SK-N-SH treated with all-trans-retinoic acid at 6 μM for 48 hours (cell line): ENCODE data around the gene NAA20.

Experiments
- ATAC-seq: fragments of 200-7000 bp; cut with Tn5 transposase; 3 replicates; pipeline ENCODE4 v1.9.1; 2020; ENCODE audit warnings: mild to moderate bottlenecking, moderate library complexity
- BACH2 ChIP-seq: fragments of 250-450 bp; sonication (Bioruptor Pico); IDR thresholded peaks from 2 replicates; pipeline ENCODE4 v1.9.0; 2021; ENCODE audit warnings: mild to moderate bottlenecking, borderline replicate concordance
- CREB5 ChIP-seq: fragments of 250-450 bp; sonication (Bioruptor Pico); IDR thresholded peaks from 2 replicates; pipeline ENCODE4 v1.5.1; 2020; ENCODE audit warnings: low read depth, mild to moderate bottlenecking, moderate library complexity
- CSDC2 ChIP-seq: fragments of 250-450 bp; sonication (Bioruptor Pico); IDR thresholded peaks from 2 replicates; pipeline ENCODE4 v1.5.0; 2020; ENCODE audit warnings: mild to moderate bottlenecking, moderate library complexity
- CSRNP3 ChIP-seq: fragments of 250-450 bp; sonication (Bioruptor Pico); IDR thresholded peaks from 2 replicates; pipeline ENCODE4 v1.5.1; 2021; ENCODE audit warnings: mild to moderate bottlenecking, moderate library complexity
- ESRRG ChIP-seq: fragments of 250-450 bp; sonication (Bioruptor Pico); IDR thresholded peaks from 2 replicates; pipeline ENCODE4 v1.6.1; 2021; ENCODE audit warnings: mild to moderate bottlenecking
- GLIS3 ChIP-seq: fragments of 250-450 bp; sonication (Bioruptor Pico); IDR thresholded peaks from 2 replicates; pipeline ENCODE4 v1.5.0; 2020; ENCODE audit warnings: mild to moderate bottlenecking, moderate library complexity
- ISL1 ChIP-seq: fragments of 250-450 bp; sonication (Bioruptor Pico); IDR thresholded peaks from 2 replicates; pipeline ENCODE4 v2.1.2; 2022; ENCODE audit warnings: mild to moderate bottlenecking, moderate library complexity
- OSR1 ChIP-seq: fragments of 250-450 bp; sonication (Bioruptor Pico); IDR thresholded peaks from 2 replicates; pipeline ENCODE4 v1.8.0; 2022; ENCODE audit warnings: moderate library complexity, mild to moderate bottlenecking, inconsistent platforms
- PATZ1 ChIP-seq: fragments of 250-450 bp; sonication (Bioruptor Pico); IDR thresholded peaks from 2 replicates; pipeline ENCODE4 v1.8.0; 2020; ENCODE audit warnings: mild to moderate bottlenecking, moderate library complexity, borderline replicate concordance
- POU6F1 ChIP-seq: fragments of 250-450 bp; sonication (Bioruptor Pico); IDR thresholded peaks from 2 replicates; pipeline ENCODE4 v1.8.0; 2021; ENCODE audit warnings: low read depth, mild to moderate bottlenecking, moderate library complexity, borderline replicate concordance
- PPARA ChIP-seq: fragments of 250-450 bp; sonication (Bioruptor Pico); IDR thresholded peaks from 2 replicates; pipeline ENCODE4 v1.5.0; 2020; ENCODE audit warnings: mild to moderate bottlenecking, borderline replicate concordance
- RARB ChIP-seq: fragments of 250-450 bp; sonication (Bioruptor Pico); IDR thresholded peaks from 2 replicates; pipeline ENCODE4 v1.8.0; 2021; ENCODE audit warnings: mild to moderate bottlenecking, moderate library complexity
- SNAI2 ChIP-seq: fragments of 250-450 bp; sonication (Bioruptor Pico); IDR thresholded peaks from 2 replicates; pipeline ENCODE4 v1.5.0; 2020; ENCODE audit warnings: mild to moderate bottlenecking, moderate library complexity
- TCF4 ChIP-seq: fragments of 250-450 bp; sonication (Bioruptor Pico); IDR thresholded peaks from 2 replicates; pipeline ENCODE4 v1.8.0; 2021; ENCODE audit warnings: mild to moderate bottlenecking, moderate library complexity, borderline replicate concordance
- TOX ChIP-seq: fragments of 250-450 bp; sonication (Bioruptor Pico); IDR thresholded peaks from 2 replicates; pipeline ENCODE4 v1.8.0; 2021; ENCODE audit warnings: mild to moderate bottlenecking, moderate library complexity, borderline replicate concordance
- TSHZ2 ChIP-seq: fragments of 250-450 bp; sonication (Bioruptor Pico); IDR thresholded peaks from 2 replicates; pipeline ENCODE4 v1.5.0; 2020; ENCODE audit warnings: mild to moderate bottlenecking, moderate library complexity
- ZC3H10 ChIP-seq: fragments of 250-450 bp; sonication (Bioruptor Pico); IDR thresholded peaks from 2 replicates; pipeline ENCODE4 v1.5.1; 2021; ENCODE audit warnings: mild to moderate bottlenecking, moderate library complexity
- ZFP30 ChIP-seq: fragments of 450-650 bp; formaldehyde crosslinking; IDR thresholded peaks from 2 replicates; pipeline ENCODE4 v1.5.0; 2022; ENCODE audit warnings: mild to moderate bottlenecking, moderate library complexity
- ZNF70 ChIP-seq: fragments of 450-650 bp; formaldehyde crosslinking; IDR thresholded peaks from 2 replicates; pipeline ENCODE4 v1.5.0; 2020; ENCODE audit warnings: mild to moderate bottlenecking, moderate library complexity
- ZNF8 ChIP-seq: fragments of 450-650 bp; formaldehyde crosslinking; IDR thresholded peaks from 2 replicates; pipeline ENCODE4 v1.5.0; 2020; ENCODE audit warnings: mild to moderate bottlenecking, moderate library complexity

Gene NAA20

GRCh38 chr20:20019123-20019522 lies 2.0 kb downstream of the NAA20 start:
- TF ChIP-seq ZNF8 (no peak), RARB (no peak), ZFP30 (CRISPR knock-in tag) (no peak), TCF4 (CRISPR knock-in tag) (no peak), PATZ1 (CRISPR knock-in tag) (no peak), BACH2 (CRISPR knock-in tag) (no peak), ZNF70 (CRISPR knock-in tag) (no peak), ISL1 (CRISPR knock-in tag) (no peak), OSR1 (CRISPR knock-in tag) (no peak), CSRNP3 (no peak), TSHZ2 (no peak), GLIS3 (no peak), ZC3H10 (CRISPR knock-in tag) (no peak), POU6F1 (CRISPR knock-in tag) (no peak), PPARA (CRISPR knock-in tag) (no peak), ESRRG (CRISPR knock-in tag) (no peak)
- no peak for ATAC-seq

GRCh38 chr20:20020908-20021307 lies 3.7 kb downstream of the NAA20 start:
- no peak for ATAC-seq
- TF ChIP-seq OSR1 (CRISPR knock-in tag) (no peak), ZNF8 (no peak), GLIS3 (no peak), CREB5 (CRISPR knock-in tag) (no peak), RARB (no peak), SNAI2 (CRISPR knock-in tag) (no peak), TCF4 (CRISPR knock-in tag) (no peak), TOX (CRISPR knock-in tag) (no peak), CSRNP3 (no peak), ZNF70 (CRISPR knock-in tag) (no peak), TSHZ2 (no peak), PPARA (CRISPR knock-in tag) (no peak), CSDC2 (CRISPR knock-in tag) (no peak), POU6F1 (CRISPR knock-in tag) (no peak), ISL1 (CRISPR knock-in tag) (no peak), ZFP30 (CRISPR knock-in tag) (no peak), ZC3H10 (CRISPR knock-in tag) (no peak)
